ENCODE data around the gene LRRC73. TPM values are rescaled to one million over a fixed set of nuclear protein-coding genes. Genes with fewer than 3 reads are reported as not detected.

LRRC73 gene
- total and polyA plus RNA-seq, 9 of the 15 experiments (the other 6 are each of a cell fraction or from before 2014, with no cell fraction given), result 0.07 to 0.55 (median 0.16) TPM; not detected in 3

DNA sequence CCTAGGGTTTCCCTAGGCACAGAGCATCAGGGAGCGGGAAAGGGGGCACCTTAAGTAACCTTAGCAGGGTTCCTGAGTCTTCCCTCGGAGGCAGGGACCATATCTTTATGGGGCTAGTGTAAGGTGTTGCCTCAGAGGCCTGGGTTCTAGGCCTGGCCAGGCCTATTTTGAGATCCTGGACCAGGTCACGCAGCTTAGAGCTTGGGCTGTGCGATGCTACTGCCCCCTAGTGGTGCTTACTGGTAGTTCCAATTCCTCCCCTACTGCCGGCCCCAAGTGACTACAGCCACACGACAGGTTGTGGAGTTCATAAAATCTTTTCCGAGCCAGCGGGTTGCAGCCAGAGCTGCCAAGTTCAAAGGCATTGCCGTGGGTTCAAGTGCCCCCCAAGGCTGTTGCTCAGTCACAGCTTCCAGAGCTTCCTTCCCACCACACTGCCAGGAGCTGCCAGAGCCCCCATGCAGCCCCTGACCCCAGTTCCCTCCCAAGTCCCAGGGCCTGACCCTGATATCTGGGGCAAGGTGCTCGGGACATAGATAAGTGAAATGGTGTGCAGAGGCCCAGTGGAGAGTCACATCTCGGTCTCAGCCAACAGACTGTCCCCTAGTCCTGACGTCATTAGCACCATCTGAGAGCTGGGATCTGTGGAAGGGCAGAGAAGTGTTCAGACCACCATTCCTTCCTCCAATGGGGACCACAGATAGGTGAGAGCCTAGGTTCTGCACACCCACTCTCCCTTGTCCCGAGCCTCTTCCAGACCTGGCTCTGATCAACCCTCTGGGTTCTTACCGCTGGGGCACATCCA lies 3.3 kb downstream of the LRRC73 start (continued):
- TF ChIP-seq IRF2 (CRISPR knock-in tag; IDR thresholded peaks at IDR 0.05) (no peak), ZNF551 (CRISPR knock-in tag; IDR thresholded peaks at IDR 0.05) (no peak), ZNF347 (CRISPR knock-in tag; IDR thresholded peaks at IDR 0.05; ENCODE audit: low read depth) (no peak), JUND (IDR thresholded peaks at IDR 0.05; ENCODE audit: borderline replicate concordance, low read depth, low read length) (no peak), JUND (tag; IDR thresholded peaks at IDR 0.05; ENCODE audit: borderline replicate concordance, low read depth, low read length) (no peak; the same call in 2 of the 3 replicates), ZNF764 (CRISPR knock-in tag; IDR thresholded peaks at IDR 0.05; ENCODE audit: low read depth) (no peak), ILF3 (IDR thresholded peaks at IDR 0.05; ENCODE audit: borderline replicate concordance) (peak; percentile 16; the same call in 1 of the 2 replicates), MCM3 (IDR thresholded peaks at IDR 0.05) (no peak), ZNF24 (IDR thresholded peaks at IDR 0.05) (no peak), ZNF507 (tag; conservative IDR thresholded peaks at IDR 0.05) (no peak), SIN3B (IDR thresholded peaks at IDR 0.05; ENCODE audit: low read depth) (no peak), CBX8 (IDR thresholded peaks at IDR 0.05; ENCODE audit: borderline replicate concordance, extremely low read depth, low read depth, low read length, poor library complexity, severe bottlenecking) (no peak), SMAD1 (IDR thresholded peaks at IDR 0.05; ENCODE audit: low read depth, low read length, partially characterized antibody) (no peak), HNRNPUL1 (IDR thresholded peaks at IDR 0.05; ENCODE audit: low read length) (no peak), SIN3A (IDR thresholded peaks at IDR 0.05; ENCODE audit: borderline replicate concordance in 2 of 2, control insufficient read depth in 1 of 2, low read depth in 2 of 2, low read length in 2 of 2) (no peak)
- TF ChIP-seq, protein P1, sequence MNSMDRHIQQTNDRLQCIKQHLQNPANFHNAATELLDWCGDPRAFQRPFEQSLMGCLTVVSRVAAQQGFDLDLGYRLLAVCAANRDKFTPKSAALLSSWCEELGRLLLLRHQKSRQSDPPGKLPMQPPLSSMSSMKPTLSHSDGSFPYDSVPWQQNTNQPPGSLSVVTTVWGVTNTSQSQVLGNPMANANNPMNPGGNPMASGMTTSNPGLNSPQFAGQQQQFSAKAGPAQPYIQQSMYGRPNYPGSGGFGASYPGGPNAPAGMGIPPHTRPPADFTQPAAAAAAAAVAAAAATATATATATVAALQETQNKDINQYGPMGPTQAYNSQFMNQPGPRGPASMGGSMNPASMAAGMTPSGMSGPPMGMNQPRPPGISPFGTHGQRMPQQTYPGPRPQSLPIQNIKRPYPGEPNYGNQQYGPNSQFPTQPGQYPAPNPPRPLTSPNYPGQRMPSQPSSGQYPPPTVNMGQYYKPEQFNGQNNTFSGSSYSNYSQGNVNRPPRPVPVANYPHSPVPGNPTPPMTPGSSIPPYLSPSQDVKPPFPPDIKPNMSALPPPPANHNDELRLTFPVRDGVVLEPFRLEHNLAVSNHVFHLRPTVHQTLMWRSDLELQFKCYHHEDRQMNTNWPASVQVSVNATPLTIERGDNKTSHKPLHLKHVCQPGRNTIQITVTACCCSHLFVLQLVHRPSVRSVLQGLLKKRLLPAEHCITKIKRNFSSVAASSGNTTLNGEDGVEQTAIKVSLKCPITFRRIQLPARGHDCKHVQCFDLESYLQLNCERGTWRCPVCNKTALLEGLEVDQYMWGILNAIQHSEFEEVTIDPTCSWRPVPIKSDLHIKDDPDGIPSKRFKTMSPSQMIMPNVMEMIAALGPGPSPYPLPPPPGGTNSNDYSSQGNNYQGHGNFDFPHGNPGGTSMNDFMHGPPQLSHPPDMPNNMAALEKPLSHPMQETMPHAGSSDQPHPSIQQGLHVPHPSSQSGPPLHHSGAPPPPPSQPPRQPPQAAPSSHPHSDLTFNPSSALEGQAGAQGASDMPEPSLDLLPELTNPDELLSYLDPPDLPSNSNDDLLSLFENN (IDR thresholded peaks at IDR 0.05; ENCODE audit: low read depth in 2 of 2, low read length in 2 of 2), result no peak
- TF ChIP-seq, protein P2, sequence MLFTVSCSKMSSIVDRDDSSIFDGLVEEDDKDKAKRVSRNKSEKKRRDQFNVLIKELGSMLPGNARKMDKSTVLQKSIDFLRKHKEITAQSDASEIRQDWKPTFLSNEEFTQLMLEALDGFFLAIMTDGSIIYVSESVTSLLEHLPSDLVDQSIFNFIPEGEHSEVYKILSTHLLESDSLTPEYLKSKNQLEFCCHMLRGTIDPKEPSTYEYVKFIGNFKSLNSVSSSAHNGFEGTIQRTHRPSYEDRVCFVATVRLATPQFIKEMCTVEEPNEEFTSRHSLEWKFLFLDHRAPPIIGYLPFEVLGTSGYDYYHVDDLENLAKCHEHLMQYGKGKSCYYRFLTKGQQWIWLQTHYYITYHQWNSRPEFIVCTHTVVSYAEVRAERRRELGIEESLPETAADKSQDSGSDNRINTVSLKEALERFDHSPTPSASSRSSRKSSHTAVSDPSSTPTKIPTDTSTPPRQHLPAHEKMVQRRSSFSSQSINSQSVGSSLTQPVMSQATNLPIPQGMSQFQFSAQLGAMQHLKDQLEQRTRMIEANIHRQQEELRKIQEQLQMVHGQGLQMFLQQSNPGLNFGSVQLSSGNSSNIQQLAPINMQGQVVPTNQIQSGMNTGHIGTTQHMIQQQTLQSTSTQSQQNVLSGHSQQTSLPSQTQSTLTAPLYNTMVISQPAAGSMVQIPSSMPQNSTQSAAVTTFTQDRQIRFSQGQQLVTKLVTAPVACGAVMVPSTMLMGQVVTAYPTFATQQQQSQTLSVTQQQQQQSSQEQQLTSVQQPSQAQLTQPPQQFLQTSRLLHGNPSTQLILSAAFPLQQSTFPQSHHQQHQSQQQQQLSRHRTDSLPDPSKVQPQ (CRISPR knock-in tag; IDR thresholded peaks at IDR 0.05; ENCODE audit: borderline replicate concordance), result no peak
- TF ChIP-seq, protein P3, sequence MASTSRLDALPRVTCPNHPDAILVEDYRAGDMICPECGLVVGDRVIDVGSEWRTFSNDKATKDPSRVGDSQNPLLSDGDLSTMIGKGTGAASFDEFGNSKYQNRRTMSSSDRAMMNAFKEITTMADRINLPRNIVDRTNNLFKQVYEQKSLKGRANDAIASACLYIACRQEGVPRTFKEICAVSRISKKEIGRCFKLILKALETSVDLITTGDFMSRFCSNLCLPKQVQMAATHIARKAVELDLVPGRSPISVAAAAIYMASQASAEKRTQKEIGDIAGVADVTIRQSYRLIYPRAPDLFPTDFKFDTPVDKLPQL (IDR thresholded peaks at IDR 0.05; ENCODE audit: extremely low read depth, insufficient read length), result no peak
- TF ChIP-seq, protein P4, sequence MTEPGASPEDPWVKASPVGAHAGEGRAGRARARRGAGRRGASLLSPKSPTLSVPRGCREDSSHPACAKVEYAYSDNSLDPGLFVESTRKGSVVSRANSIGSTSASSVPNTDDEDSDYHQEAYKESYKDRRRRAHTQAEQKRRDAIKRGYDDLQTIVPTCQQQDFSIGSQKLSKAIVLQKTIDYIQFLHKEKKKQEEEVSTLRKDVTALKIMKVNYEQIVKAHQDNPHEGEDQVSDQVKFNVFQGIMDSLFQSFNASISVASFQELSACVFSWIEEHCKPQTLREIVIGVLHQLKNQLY (CRISPR knock-in tag; conservative IDR thresholded peaks at IDR 0.05), result no peak

Data from K562 (cell line).